ENCODE data around the gene THBS3. TPM values are rescaled to one million over a fixed set of nuclear protein-coding genes. Genes with fewer than 3 reads are reported as not detected.

The THBS3 gene
- total and polyA plus RNA-seq, 2 experiments from 2014 or later = 19.8 to 39.9 TPM

GRCh38 chr1:155228096-155228427 lies 20.4 kb upstream of the THBS3 start:
- H3K4me3 ChIP-seq = no peak overlapping the region
- DNase-seq (ENCODE audit: low spot score) = no peak

GRCh38 chr1:155227261-155228095 lies 19.8 kb upstream of the THBS3 start:
- Histone ChIP-seq H3K4me1 (ENCODE audit: insufficient read depth) (peaks cover 27% of the 10 kb centered on the region), H2AFZ (peak overlapping the region; percentile 41), H3K9me2 (replicated peaks; ENCODE audit: insufficient read depth) (no peaks in the 10 kb centered on the region), H3K4me3 (peak overlapping the region; percentile 21), H3K9me3 (ENCODE audit: low read depth) (no peaks in the 10 kb centered on the region), H3K4me2 (peak overlapping the region; percentile 78), H4K20me1 (ENCODE audit: insufficient read depth, poor library complexity, severe bottlenecking) (no peaks in the 10 kb centered on the region), H3K79me2 (peaks cover 11% of the 10 kb centered on the region), H3K27ac (peak overlapping the region; percentile 89), H3K27me3 (no peaks in the 10 kb centered on the region), H3K36me3 (replicated peaks; ENCODE audit: insufficient read depth, low read depth) (no peaks in the 10 kb centered on the region)
- peak; percentile 99 for DNase-seq (ENCODE audit: low spot score)
- TF ChIP-seq EZH2phosphoT487 (IDR thresholded peaks at IDR 0.05; ENCODE audit: low read depth, severe bottlenecking, unreplicated experiment) (no peak), CTCF (IDR thresholded peaks at IDR 0.05; ENCODE audit: poor library complexity) (peak; percentile 24)
- WGBS (ENCODE audit: low lambda C conversion rate, missing lambda C conversion rate) = 3% methylated on average over 40 of the region's 42 CpGs

More at GRCh38 chr1:155228096-155228427, 20.4 kb upstream of the THBS3 start:
- H3K9me3 ChIP-seq (ENCODE audit: low read depth) = no peaks in the 10 kb centered on the region
- no peak for TF ChIP-seq CTCF (IDR thresholded peaks at IDR 0.05; ENCODE audit: poor library complexity)
- TF ChIP-seq EZH2 (IDR thresholded peaks at IDR 0.05; ENCODE audit: borderline replicate concordance) = no peak
- no peak for TF ChIP-seq EZH2phosphoT487 (IDR thresholded peaks at IDR 0.05; ENCODE audit: low read depth, severe bottlenecking, unreplicated experiment)
- peaks cover 11% of the 10 kb centered on the region for H3K79me2 ChIP-seq
- H3K4me1 ChIP-seq (ENCODE audit: insufficient read depth) = peaks cover 27% of the 10 kb centered on the region
- H3K4me2 ChIP-seq = peak overlapping the region; percentile 72
- H3K36me3 ChIP-seq (replicated peaks; ENCODE audit: insufficient read depth, low read depth) = no peaks in the 10 kb centered on the region
- H3K27ac ChIP-seq = peak overlapping the region; percentile 89
- WGBS (ENCODE audit: low lambda C conversion rate, missing lambda C conversion rate) = 60% methylated on average over 9 of the region's 9 CpGs
- H4K20me1 ChIP-seq (ENCODE audit: insufficient read depth, poor library complexity, severe bottlenecking) = no peaks in the 10 kb centered on the region
- peak overlapping the region; percentile 41 for H2AFZ ChIP-seq
- H3K9me2 ChIP-seq (replicated peaks; ENCODE audit: insufficient read depth) = no peaks in the 10 kb centered on the region
- no peaks in the 10 kb centered on the region for H3K27me3 ChIP-seq

GRCh38 chr1:155226910-155227260 lies 19.2 kb upstream of the THBS3 start:
- Histone ChIP-seq H2AFZ (peak overlapping the region; percentile 41), H3K27ac (peak overlapping the region; percentile 86), H3K4me2 (peak overlapping the region; percentile 78), H4K20me1 (ENCODE audit: insufficient read depth, poor library complexity, severe bottlenecking) (no peaks in the 10 kb centered on the region), H3K4me1 (ENCODE audit: insufficient read depth) (peaks cover 27% of the 10 kb centered on the region), H3K4me3 (peak overlapping the region; percentile 21), H3K9me3 (ENCODE audit: low read depth) (no peaks in the 10 kb centered on the region), H3K27me3 (no peaks in the 10 kb centered on the region), H3K9me2 (replicated peaks; ENCODE audit: insufficient read depth) (no peaks in the 10 kb centered on the region), H3K79me2 (peaks cover 11% of the 10 kb centered on the region), H3K36me3 (replicated peaks; ENCODE audit: insufficient read depth, low read depth) (no peaks in the 10 kb centered on the region)
- WGBS (ENCODE audit: low lambda C conversion rate, missing lambda C conversion rate) = under 1% methylated on average over 19 of the region's 19 CpGs
- TF ChIP-seq EZH2phosphoT487 (IDR thresholded peaks at IDR 0.05; ENCODE audit: low read depth, severe bottlenecking, unreplicated experiment) (no peak), CTCF (IDR thresholded peaks at IDR 0.05; ENCODE audit: poor library complexity) (no peak), EZH2 (IDR thresholded peaks at IDR 0.05; ENCODE audit: borderline replicate concordance) (no peak)
- DNase-seq (ENCODE audit: low spot score) = peak; percentile 74
